ENCODE data around the gene ALG14.
A peak's percentile ranks its signal among the peaks of the same experiment; 100 is the strongest.
"Not testable (repeated sequence)": the region's sequence is repeated elsewhere in the genome, so short reads cannot be mapped to it uniquely, and the experiment has no call there.

ALG14 gene

GRCh38 chr1:95021119-95021518, 51.6 kb downstream of the ALG14 start (continued):
- no peak for TF ChIP-seq ZNF558 (tag by site-specific recombination; IDR thresholded peaks at IDR 0.05)
- peak; percentile 20; the same call in 1 of the 2 replicates for TF ChIP-seq PRDM6 (tag by site-specific recombination; IDR thresholded peaks at IDR 0.05)

- POLR2A ChIA-PET; H3K9me3 ChIP-seq (ENCODE audit: control insufficient read depth, insufficient read depth, low read depth, low read length); H3K36me3 ChIP-seq (ENCODE audit: control insufficient read depth in 2 of 2, insufficient read depth in 1 of 2, low read length in 2 of 2); H3K27ac ChIP-seq (ENCODE audit: extremely low read depth, low read depth, low read length); H3K4me3 ChIP-seq (ENCODE audit: low read depth, low read length); H3K4me1 ChIP-seq (ENCODE audit: control insufficient read depth, insufficient read depth, low read length): not testable (repeated sequence)
- CTCF ChIA-PET = interaction anchor here (0.7 kb wide), 1 partner anchor 22 kb away, joined by 10 read pairs; no protein-coding TSS in a partner anchor
These were observed 53.3 kb downstream of the ALG14 start for GRCh38 chr1:95019466-95019865.

- ChIA-PET CTCF (interaction anchor here (0.7 kb wide), 1 partner anchor 23 kb away, joined by 10 read pairs; no protein-coding TSS in a partner anchor), POLR2A (no interaction called here)
- peaks cover 9% of the 10 kb centered on the region; the same call in 1 of the 2 replicates for H3K4me1 ChIP-seq (ENCODE audit: control insufficient read depth, insufficient read depth, low read length)
- no peak overlapping the region for H3K27ac ChIP-seq (ENCODE audit: extremely low read depth, low read depth, low read length)
- H3K9me3 ChIP-seq (ENCODE audit: control insufficient read depth, insufficient read depth, low read depth, low read length) = no peaks in the 10 kb centered on the region
- H3K4me3 ChIP-seq (ENCODE audit: low read depth, low read length) = no peak overlapping the region
- no peaks in the 10 kb centered on the region for H3K36me3 ChIP-seq (ENCODE audit: control insufficient read depth in 2 of 2, insufficient read depth in 1 of 2, low read length in 2 of 2)
- TF ChIP-seq SP3 (tag by site-specific recombination; IDR thresholded peaks at IDR 0.05) = no peak
- peak; percentile 43; the same call in 1 of the 2 replicates for TF ChIP-seq ZNF629 (tag by site-specific recombination; IDR thresholded peaks at IDR 0.05)
- no peak for TF ChIP-seq ZNF426 (tag by site-specific recombination; IDR thresholded peaks at IDR 0.05)
- no peak for TF ChIP-seq ZNF391 (tag by site-specific recombination; IDR thresholded peaks at IDR 0.05; ENCODE audit: borderline replicate concordance, low read depth)
- TF ChIP-seq ZFP69B (tag by site-specific recombination; IDR thresholded peaks at IDR 0.05) = no peak
- no peak for TF ChIP-seq ZNF549 (tag by site-specific recombination; IDR thresholded peaks at IDR 0.05)
- peak; percentile 90 for TF ChIP-seq SCRT2 (tag by site-specific recombination; IDR thresholded peaks at IDR 0.05)
- no peak for TF ChIP-seq ZSCAN18 (tag by site-specific recombination; IDR thresholded peaks at IDR 0.05)
- TF ChIP-seq MYNN (tag by site-specific recombination; IDR thresholded peaks at IDR 0.05; ENCODE audit: borderline replicate concordance) = no peak
- no peak for TF ChIP-seq ZNF184 (tag by site-specific recombination; IDR thresholded peaks at IDR 0.05)
- TF ChIP-seq ZNF202 (tag by site-specific recombination; IDR thresholded peaks at IDR 0.05; ENCODE audit: borderline replicate concordance) = no peak
- no peak for TF ChIP-seq GLIS2 (tag by site-specific recombination; IDR thresholded peaks at IDR 0.05)
- 0 out of 2 replicates have a peak, but pooled peaks have one; percentile 6 for TF ChIP-seq GLIS1 (tag by site-specific recombination; IDR thresholded peaks at IDR 0.05)
- TF ChIP-seq ZNF561 (tag by site-specific recombination; IDR thresholded peaks at IDR 0.05; ENCODE audit: borderline replicate concordance) = no peak
- peak; percentile 37; the same call in 1 of the 2 replicates for TF ChIP-seq PRDM6 (tag by site-specific recombination; IDR thresholded peaks at IDR 0.05)
- TF ChIP-seq ZNF18 (tag by site-specific recombination; IDR thresholded peaks at IDR 0.05) = no peak
- no peak for TF ChIP-seq BCL11A (tag by site-specific recombination; IDR thresholded peaks at IDR 0.05; ENCODE audit: low read depth)
- no peak for TF ChIP-seq ZNF514 (tag by site-specific recombination; IDR thresholded peaks at IDR 0.05)
- TF ChIP-seq ZFHX2 (tag by site-specific recombination; conservative IDR thresholded peaks at IDR 0.05) = no peak
- TF ChIP-seq ZBTB7A (tag by site-specific recombination; IDR thresholded peaks at IDR 0.05; ENCODE audit: low read depth) = no peak
- TF ChIP-seq ZNF792 (tag by site-specific recombination; IDR thresholded peaks at IDR 0.05) = no peak
- no peak for TF ChIP-seq GFI1B (tag by site-specific recombination; IDR thresholded peaks at IDR 0.05)
- TF ChIP-seq ZNF704 (tag by site-specific recombination; IDR thresholded peaks at IDR 0.05) = no peak
- TF ChIP-seq ZNF654 (tag by site-specific recombination; IDR thresholded peaks at IDR 0.05; ENCODE audit: low read depth) = no peak
These were observed 54.0 kb downstream of the ALG14 start for GRCh38 chr1:95018602-95019369.

Measured in HEK293 (cell line).